ENCODE data around the gene REL. TPM values are rescaled to one million over a fixed set of nuclear protein-coding genes. Genes with fewer than 3 reads are reported as not detected.

The REL gene
- total and polyA plus RNA-seq, 3 experiments from 2014 or later: 25.4 to 47.6 (median 45.6) TPM

DNA sequence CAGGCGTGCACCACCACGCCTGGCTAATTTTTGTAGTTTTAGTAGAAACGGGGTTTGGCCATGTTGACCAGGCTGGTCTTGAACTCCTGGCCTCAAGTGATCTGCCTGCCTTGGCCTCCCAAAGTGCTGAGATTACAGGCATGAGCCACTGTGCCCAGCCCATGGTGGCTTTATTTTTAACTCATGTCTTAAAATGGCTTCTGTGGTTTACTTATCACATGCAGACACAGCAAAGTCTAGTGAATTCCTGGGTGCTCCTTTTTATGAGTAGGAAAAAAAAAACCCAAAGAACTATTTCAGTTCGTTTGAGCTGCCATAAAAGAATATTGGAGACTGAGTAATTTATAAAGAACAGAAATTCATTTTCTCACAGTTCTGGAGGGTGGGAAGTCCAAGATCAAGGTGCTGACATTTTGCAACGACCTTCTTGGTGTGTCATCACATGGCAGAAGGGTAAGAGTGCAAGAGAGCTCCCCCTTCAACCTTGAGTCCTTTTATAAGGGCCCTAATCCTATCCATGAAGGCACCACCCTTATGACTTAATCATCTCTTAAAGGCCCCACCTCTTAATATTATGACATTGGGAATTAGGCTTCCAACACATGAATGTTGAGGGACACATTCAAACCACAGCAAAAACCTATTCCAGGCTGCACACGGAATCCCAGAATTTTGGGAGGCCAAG lies 12.6 kb upstream of the REL start:
- CTCF ChIA-PET: interaction anchor here (1.6 kb wide), 1 partner anchor 13 kb away, joined by 9 read pairs; the partner anchor contains the start of gene REL
- H3K4me1 ChIP-seq (ENCODE audit: insufficient read depth, low read length): peaks cover 19% of the 10 kb centered on the region
- no peaks in the 10 kb centered on the region for H3K36me3 ChIP-seq (ENCODE audit: insufficient read depth, low read length)
- Mint-ChIP-seq H3K4me3 (no peak overlapping the region), H3K4me1 (peaks cover 17 to 26% (median 20%) of the 10 kb centered on the region in 3 donors), H3K36me3 (peaks cover 8 to 29% (median 10%) of the 10 kb centered on the region in 3 donors), H3K27ac (peak overlapping the region in 5 of 8 donors; percentile 3 to 97 (median 85)), H3K9me3 (peaks cover 8 to 19% (median 13%) of the 10 kb centered on the region in 5 donors), H3K27me3 (peaks cover 2 to 4% of the 10 kb centered on the region in 2 donors)
- no peak for DNase-seq
- H3K9me3 ChIP-seq (ENCODE audit: low read length): no peaks in the 10 kb centered on the region
- POLR2A ChIA-PET: interaction anchor here (0.9 to 2.3 kb wide), 3 partner anchors 12 to 51 kb away, joined by 3 to 13 read pairs (median 3); partner anchors contain the start of gene REL
- H3K27ac ChIP-seq (ENCODE audit: low read depth, low read length): no peak overlapping the region
- no peak overlapping the region for H3K4me3 ChIP-seq (ENCODE audit: low read length)
- no peaks in the 10 kb centered on the region for H3K27me3 ChIP-seq (ENCODE audit: insufficient read depth, low read length, poor library complexity, severe bottlenecking)

DNA sequence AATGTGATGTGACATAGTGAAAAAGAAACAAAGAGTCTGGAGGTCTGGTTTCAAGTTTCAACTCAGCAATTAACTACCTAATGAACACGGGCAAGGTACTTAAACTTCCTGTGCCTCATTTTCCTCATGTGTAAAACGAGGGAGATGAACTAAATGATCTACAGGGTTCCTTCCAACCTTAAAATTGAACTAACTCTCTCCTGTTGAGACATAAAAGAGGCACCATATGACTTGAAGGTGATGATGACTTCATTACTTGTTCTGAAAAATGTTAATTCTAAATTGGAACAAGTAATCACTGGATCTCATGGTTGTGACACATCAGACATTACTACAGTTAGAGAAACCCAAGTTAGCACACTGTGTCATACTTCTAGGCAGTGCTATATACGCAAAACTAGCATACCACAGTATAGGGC lies 8.9 kb upstream of the REL start:
- peak overlapping the region in 3 of 8 donors; percentile 12 to 68 (median 66) for H3K27ac Mint-ChIP-seq
- H3K4me1 Mint-ChIP-seq: peaks cover 10 to 18% (median 11%) of the 10 kb centered on the region in 3 donors
- Histone ChIP-seq H3K4me3 (ENCODE audit: low read length) (no peak overlapping the region), H3K36me3 (ENCODE audit: insufficient read depth, low read length) (no peaks in the 10 kb centered on the region), H3K4me1 (ENCODE audit: insufficient read depth, low read length) (peaks cover 11% of the 10 kb centered on the region), H3K27ac (ENCODE audit: low read depth, low read length) (no peak overlapping the region), H3K27me3 (ENCODE audit: insufficient read depth, low read length, poor library complexity, severe bottlenecking) (no peaks in the 10 kb centered on the region), H3K9me3 (ENCODE audit: low read length) (no peaks in the 10 kb centered on the region)
- peaks cover 4 to 7% (median 5%) of the 10 kb centered on the region in 3 donors for H3K36me3 Mint-ChIP-seq
- H3K9me3 Mint-ChIP-seq: peaks cover 0 to 7% (median 6%) of the 10 kb centered on the region in 5 donors
- no peak overlapping the region for H3K4me3 Mint-ChIP-seq
- POLR2A ChIA-PET: no interaction called here
- no peak for DNase-seq
- CTCF ChIA-PET: no interaction called here
- H3K27me3 Mint-ChIP-seq: no peaks in the 10 kb centered on the region

DNA sequence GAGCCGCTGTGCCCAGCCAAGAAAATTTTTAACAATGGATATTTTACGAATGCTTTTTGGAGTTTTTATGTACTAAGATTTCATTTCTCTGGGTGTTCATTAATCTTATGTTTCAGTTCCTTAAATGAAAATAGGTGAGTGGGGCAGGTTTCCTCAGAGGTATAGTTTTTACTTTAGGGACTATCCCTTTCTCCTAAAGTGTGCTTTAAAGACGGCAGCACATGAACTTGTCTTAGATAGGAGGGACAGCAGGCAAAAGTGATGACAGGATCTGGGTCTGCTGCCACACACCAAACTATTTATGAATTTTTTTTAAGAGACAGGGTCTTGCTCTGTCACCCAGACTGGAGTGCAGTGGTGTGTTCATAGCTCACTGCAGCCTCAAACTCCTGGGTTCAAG lies 8.0 kb upstream of the REL start:
- Mint-ChIP-seq H3K36me3 (no peaks in the 10 kb centered on the region), H3K27me3 (no peaks in the 10 kb centered on the region), H3K4me1 (peaks cover 3 to 9% (median 3%) of the 10 kb centered on the region in 3 donors), H3K4me3 (no peak overlapping the region), H3K9me3 (no peaks in the 10 kb centered on the region), H3K27ac (peak overlapping the region in 2 of 8 donors; percentile 10 to 81)
- Histone ChIP-seq H3K4me3 (ENCODE audit: low read length) (no peak overlapping the region), H3K27ac (ENCODE audit: low read depth, low read length) (no peak overlapping the region), H3K9me3 (ENCODE audit: low read length) (no peaks in the 10 kb centered on the region), H3K4me1 (ENCODE audit: insufficient read depth, low read length) (peaks cover 3% of the 10 kb centered on the region), H3K36me3 (ENCODE audit: insufficient read depth, low read length) (no peaks in the 10 kb centered on the region), H3K27me3 (ENCODE audit: insufficient read depth, low read length, poor library complexity, severe bottlenecking) (no peaks in the 10 kb centered on the region)
- ChIA-PET CTCF (no interaction called here), POLR2A (no interaction called here)
- DNase-seq: no peak

DNA sequence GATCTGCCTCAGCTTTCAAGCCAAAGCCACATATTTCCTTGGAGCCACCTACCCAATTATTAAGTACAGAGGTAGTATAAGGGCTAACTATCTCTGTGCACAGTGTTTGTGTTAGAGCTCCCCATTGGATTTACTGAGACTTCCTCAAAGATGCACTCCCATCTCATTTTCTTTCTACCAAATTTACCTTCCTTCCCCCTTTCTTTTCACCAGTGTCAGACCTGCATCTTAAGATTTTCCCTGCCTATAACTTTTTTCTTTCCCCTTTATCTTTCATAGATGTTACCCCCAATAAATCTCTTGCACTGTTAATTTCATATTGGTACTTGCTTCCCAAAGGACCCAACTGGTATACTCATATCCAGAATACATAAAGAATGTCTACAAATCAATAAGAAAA lies 5.9 kb upstream of the REL start:
- H3K27ac Mint-ChIP-seq: no peak overlapping the region
- POLR2A ChIA-PET: no interaction called here
- CTCF ChIA-PET: no interaction called here

DNA sequence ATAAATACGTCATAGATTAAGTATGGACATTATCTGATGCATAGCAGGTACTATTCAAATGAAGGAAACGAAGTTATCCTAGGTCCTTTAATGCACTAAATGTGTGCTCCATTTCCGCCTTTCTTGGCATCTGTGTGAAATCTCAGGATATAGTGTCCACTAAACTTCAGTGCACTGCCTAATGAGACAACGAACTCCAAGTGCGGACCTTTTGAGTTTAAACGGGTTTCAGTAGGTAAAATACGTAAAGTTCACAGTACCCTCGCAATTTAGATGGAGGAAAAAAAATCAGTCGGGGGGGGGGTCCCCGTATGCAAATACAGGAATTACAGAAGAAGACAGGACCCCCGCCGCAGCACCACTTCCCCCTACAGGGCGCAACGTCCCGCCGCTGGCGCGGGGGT lies 729 bp upstream of the REL start:
- Mint-ChIP-seq H3K9me3 (no peaks in the 10 kb centered on the region), H3K27ac (peak overlapping the region; percentile 96 to 99 (median 98)), H3K27me3 (peaks cover 0 to 2% of the 10 kb centered on the region in 2 donors), H3K36me3 (peaks cover 0 to 25% (median 0%) of the 10 kb centered on the region in 3 donors), H3K4me1 (peaks cover 17 to 32% (median 31%) of the 10 kb centered on the region in 3 donors), H3K4me3 (peak overlapping the region; percentile 91 to 100 (median 97))
- Histone ChIP-seq H3K27me3 (ENCODE audit: insufficient read depth, low read length, poor library complexity, severe bottlenecking) (no peaks in the 10 kb centered on the region), H3K4me3 (ENCODE audit: low read length) (peak overlapping the region; percentile 56), H3K9me3 (ENCODE audit: low read length) (no peaks in the 10 kb centered on the region), H3K36me3 (ENCODE audit: insufficient read depth, low read length) (no peaks in the 10 kb centered on the region), H3K27ac (ENCODE audit: low read depth, low read length) (peak overlapping the region; percentile 100), H3K4me1 (ENCODE audit: insufficient read depth, low read length) (peaks cover 21% of the 10 kb centered on the region)
- CTCF ChIA-PET: interaction anchor here (1.4 to 3.2 kb wide), 5 partner anchors 13 to 112 kb away, joined by 3 to 16 read pairs (median 3); no protein-coding TSS in a partner anchor
- POLR2A ChIA-PET: interaction anchor here (0.6 to 3.2 kb wide), 8 partner anchors 13 to 264 kb away, joined by 3 to 21 read pairs (median 3); partner anchors contain the start of gene PAPOLG
- no peak for DNase-seq

More for the DNA sequence above, 5.9 kb upstream of the REL start:
- Mint-ChIP-seq H3K4me1 (peaks cover 0 to 11% (median 7%) of the 10 kb centered on the region in 3 donors), H3K9me3 (no peaks in the 10 kb centered on the region), H3K27me3 (peaks cover 0 to 2% of the 10 kb centered on the region in 2 donors), H3K4me3 (no peak overlapping the region), H3K36me3 (peaks cover 0 to under 1% (median 0%) of the 10 kb centered on the region in 3 donors)
- DNase-seq: no peak
- Histone ChIP-seq H3K27ac (ENCODE audit: low read depth, low read length) (no peak overlapping the region), H3K4me3 (ENCODE audit: low read length) (no peak overlapping the region), H3K27me3 (ENCODE audit: insufficient read depth, low read length, poor library complexity, severe bottlenecking) (no peaks in the 10 kb centered on the region), H3K36me3 (ENCODE audit: insufficient read depth, low read length) (no peaks in the 10 kb centered on the region), H3K4me1 (ENCODE audit: insufficient read depth, low read length) (peaks cover 5% of the 10 kb centered on the region), H3K9me3 (ENCODE audit: low read length) (no peaks in the 10 kb centered on the region)

DNA sequence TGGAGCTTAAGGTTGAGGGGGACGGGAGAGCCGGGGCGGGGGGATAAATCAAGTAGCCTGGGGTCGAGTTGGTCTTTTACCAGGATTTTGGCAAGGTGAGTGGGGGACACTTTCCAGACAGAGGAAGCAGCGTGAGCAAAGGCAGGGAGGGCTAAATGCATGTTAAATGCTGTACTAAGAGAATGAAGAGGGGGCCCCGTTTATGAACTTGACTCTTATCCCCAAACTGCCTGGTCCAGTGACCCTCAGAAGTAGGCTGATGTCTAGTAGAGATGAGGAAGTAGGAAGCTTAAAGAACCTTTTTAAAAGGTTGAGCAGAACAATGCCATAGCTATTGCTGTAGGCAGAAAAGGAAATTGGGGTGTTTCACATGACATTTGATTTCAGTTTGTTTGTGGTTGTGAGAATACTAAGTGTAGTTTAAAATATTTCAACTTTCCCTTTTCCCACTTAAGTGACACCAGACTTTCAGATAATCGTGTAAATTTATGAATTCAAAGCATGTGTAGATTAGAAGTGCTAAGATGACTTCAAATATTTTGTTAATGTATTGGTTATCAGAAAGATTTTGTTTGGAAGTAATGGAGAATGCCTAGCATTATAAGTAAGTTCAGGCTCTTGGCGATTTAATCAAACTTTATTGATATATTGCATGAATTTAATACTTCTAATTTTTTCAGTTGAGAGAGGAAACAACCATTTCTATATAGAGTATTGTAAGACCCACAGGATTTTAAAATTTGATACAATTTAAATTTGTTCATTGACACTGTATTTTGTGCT lies 1.8 kb downstream of the REL start:
- peaks cover 38% of the 10 kb centered on the region for H3K4me1 ChIP-seq (ENCODE audit: insufficient read depth, low read length)
- Mint-ChIP-seq H3K9me3 (no peaks in the 10 kb centered on the region), H3K27ac (peak overlapping the region; percentile 95 to 100 (median 98)), H3K4me3 (peak overlapping the region; percentile 91 to 100 (median 97)), H3K36me3 (peaks cover 0 to 29% (median 2%) of the 10 kb centered on the region in 3 donors), H3K4me1 (peaks cover 35 to 54% (median 51%) of the 10 kb centered on the region in 3 donors), H3K27me3 (peaks cover 0 to 2% of the 10 kb centered on the region in 2 donors)
- ChIA-PET POLR2A (interaction anchor here (0.5 to 3.2 kb wide), 9 partner anchors 10 to 294 kb away, joined by 3 to 21 read pairs (median 3); no protein-coding TSS in a partner anchor), CTCF (interaction anchor here (0.8 to 3.2 kb wide), 8 partner anchors 9 to 127 kb away, joined by 3 to 16 read pairs (median 6); partner anchors contain the start of gene PAPOLG)
- DNase-seq: peak in 4 of 5 donors; percentile 3 to 34 (median 18)
- H3K36me3 ChIP-seq (ENCODE audit: insufficient read depth, low read length): no peaks in the 10 kb centered on the region
- no peaks in the 10 kb centered on the region for H3K27me3 ChIP-seq (ENCODE audit: insufficient read depth, low read length, poor library complexity, severe bottlenecking)
- H3K9me3 ChIP-seq (ENCODE audit: low read length): no peaks in the 10 kb centered on the region
- peak overlapping the region; percentile 78 for H3K4me3 ChIP-seq (ENCODE audit: low read length)
- peak overlapping the region; percentile 100 for H3K27ac ChIP-seq (ENCODE audit: low read depth, low read length)

DNA sequence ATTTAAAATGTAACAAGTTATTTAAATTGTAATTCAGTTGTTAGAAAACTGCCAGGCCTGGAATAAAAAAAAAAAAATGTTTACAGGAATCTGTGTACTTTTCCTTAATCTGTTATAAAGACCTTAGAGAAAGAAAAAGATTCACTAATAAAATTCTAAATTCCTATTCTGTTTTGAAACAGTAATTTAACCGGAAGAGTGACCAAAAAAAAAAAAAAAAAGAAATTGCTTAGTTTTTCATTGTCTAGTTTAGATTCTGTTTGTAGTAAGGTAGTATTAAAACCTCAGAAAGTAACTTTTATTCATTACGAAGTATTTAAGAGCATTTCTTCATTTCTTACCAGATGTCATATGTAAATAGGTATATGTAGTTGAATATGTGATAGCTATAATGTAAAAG lies 2.5 kb downstream of the REL start:
- peaks cover 0 to 34% (median 6%) of the 10 kb centered on the region in 3 donors for H3K36me3 Mint-ChIP-seq
- no peaks in the 10 kb centered on the region for H3K27me3 ChIP-seq (ENCODE audit: insufficient read depth, low read length, poor library complexity, severe bottlenecking)
- POLR2A ChIA-PET: interaction anchor here (0.5 kb wide), 1 partner anchor 73 kb away, joined by 4 read pairs; no protein-coding TSS in a partner anchor
- peaks cover 38% of the 10 kb centered on the region for H3K4me1 ChIP-seq (ENCODE audit: insufficient read depth, low read length)
- H3K27ac ChIP-seq (ENCODE audit: low read depth, low read length): peak overlapping the region; percentile 100
- peak overlapping the region; percentile 95 to 100 (median 98) for H3K27ac Mint-ChIP-seq
- no peaks in the 10 kb centered on the region for H3K9me3 ChIP-seq (ENCODE audit: low read length)
- DNase-seq: no peak
- peaks cover 0 to 2% of the 10 kb centered on the region in 2 donors for H3K27me3 Mint-ChIP-seq
- H3K4me3 Mint-ChIP-seq: peak overlapping the region; percentile 91 to 100 (median 97)
- H3K4me1 Mint-ChIP-seq: peaks cover 42 to 61% (median 58%) of the 10 kb centered on the region in 3 donors
- CTCF ChIA-PET: interaction anchor here (2.0 kb wide), 1 partner anchor 79 kb away, joined by 5 read pairs; no protein-coding TSS in a partner anchor
- H3K9me3 Mint-ChIP-seq: no peaks in the 10 kb centered on the region
- H3K4me3 ChIP-seq (ENCODE audit: low read length): peak overlapping the region; percentile 78
- no peaks in the 10 kb centered on the region for H3K36me3 ChIP-seq (ENCODE audit: insufficient read depth, low read length)

Data from CD8-positive, alpha-beta memory T cell (primary cell).